Mucosa of stomach (tissue), 1 donor: ENCODE measurements around the gene ZBTB7A.

Source experiments
- H3K27me3 ChIP-seq: one replicate; pipeline ENCODE4 v1.7.0; 2013; ENCODE audit warnings: mild to moderate bottlenecking, low read length; ENCODE audit not compliant: control insufficient read depth, insufficient read depth
- H3K36me3 ChIP-seq: one replicate; pipeline ENCODE4 v1.7.0; 2013; ENCODE audit warnings: low read length; ENCODE audit not compliant: control insufficient read depth, insufficient read depth
- H3K4me1 ChIP-seq: one replicate; pipeline ENCODE4 v1.7.0; 2013; ENCODE audit warnings: mild to moderate bottlenecking, low read length; ENCODE audit not compliant: control insufficient read depth, insufficient read depth
- H3K4me3 ChIP-seq: one replicate; pipeline ENCODE4 v1.7.0; 2013; ENCODE audit warnings: low read length
- H3K9ac ChIP-seq: one replicate; pipeline ENCODE4 v1.7.0; 2013; ENCODE audit warnings: mild to moderate bottlenecking, low read length, moderate library complexity
- H3K9me3 ChIP-seq: one replicate; pipeline ENCODE4 v1.7.0; 2013; ENCODE audit warnings: mild to moderate bottlenecking, low read length, moderate library complexity; ENCODE audit not compliant: control insufficient read depth
- donor health status: Pancreatic carcinoma.

The ZBTB7A gene

GRCh38 chr19:4053423-4054324 is 13.0 kb downstream of the ZBTB7A start:
- peaks cover 19% of the 10 kb centered on the region for H3K36me3 ChIP-seq
- H3K4me1 ChIP-seq = peaks cover 59% of the 10 kb centered on the region
- H3K9me3 ChIP-seq = no peaks in the 10 kb centered on the region
- H3K9ac ChIP-seq = no peak overlapping the region
- no peaks in the 10 kb centered on the region for H3K27me3 ChIP-seq
- H3K4me3 ChIP-seq = no peak overlapping the region

GRCh38 chr19:4052993-4053422 is 13.7 kb downstream of the ZBTB7A start:
- H3K4me3 ChIP-seq = no peak overlapping the region

GRCh38 chr19:4052114-4052992 is 14.3 kb downstream of the ZBTB7A start:
- Histone ChIP-seq H3K9me3 (no peaks in the 10 kb centered on the region), H3K4me1 (peaks cover 54% of the 10 kb centered on the region), H3K9ac (peak overlapping the region; percentile 73), H3K4me3 (no peak overlapping the region), H3K27me3 (no peaks in the 10 kb centered on the region), H3K36me3 (peaks cover 19% of the 10 kb centered on the region)

More at GRCh38 chr19:4052993-4053422, 13.7 kb downstream of the ZBTB7A start:
- H3K4me1 ChIP-seq = peaks cover 59% of the 10 kb centered on the region
- no peaks in the 10 kb centered on the region for H3K9me3 ChIP-seq
- no peaks in the 10 kb centered on the region for H3K27me3 ChIP-seq
- H3K36me3 ChIP-seq = peaks cover 19% of the 10 kb centered on the region
- peak overlapping the region; percentile 24 for H3K9ac ChIP-seq

GRCh38 chr19:4051175-4052101 is 15.3 kb downstream of the ZBTB7A start:
- H3K4me3 ChIP-seq = no peak overlapping the region
- peaks cover 19% of the 10 kb centered on the region for H3K36me3 ChIP-seq
- H3K27me3 ChIP-seq = no peaks in the 10 kb centered on the region
- H3K9me3 ChIP-seq = no peaks in the 10 kb centered on the region
- H3K9ac ChIP-seq = peak overlapping the region; percentile 73
- peaks cover 54% of the 10 kb centered on the region for H3K4me1 ChIP-seq

GRCh38 chr19:4049432-4049831 is 17.3 kb downstream of the ZBTB7A start:
- no peaks in the 10 kb centered on the region for H3K27me3 ChIP-seq
- no peak overlapping the region for H3K9ac ChIP-seq
- H3K36me3 ChIP-seq = peaks cover 19% of the 10 kb centered on the region
- H3K4me3 ChIP-seq = no peak overlapping the region
- H3K4me1 ChIP-seq = peaks cover 57% of the 10 kb centered on the region
- H3K9me3 ChIP-seq = no peaks in the 10 kb centered on the region

GRCh38 chr19:4046946-4047683 is 19.6 kb downstream of the ZBTB7A start:
- H3K27me3 ChIP-seq = no peaks in the 10 kb centered on the region
- H3K9me3 ChIP-seq = no peaks in the 10 kb centered on the region
- no peak overlapping the region for H3K4me3 ChIP-seq
- no peak overlapping the region for H3K9ac ChIP-seq
- peaks cover 58% of the 10 kb centered on the region for H3K4me1 ChIP-seq
- peaks cover 5% of the 10 kb centered on the region for H3K36me3 ChIP-seq

GRCh38 chr19:4046362-4046691 is 20.4 kb downstream of the ZBTB7A start:
- H3K9me3 ChIP-seq = no peaks in the 10 kb centered on the region
- peaks cover 51% of the 10 kb centered on the region for H3K4me1 ChIP-seq
- H3K36me3 ChIP-seq = peaks cover 3% of the 10 kb centered on the region
- no peak overlapping the region for H3K4me3 ChIP-seq
- no peak overlapping the region for H3K9ac ChIP-seq
- H3K27me3 ChIP-seq = no peaks in the 10 kb centered on the region

GRCh38 chr19:4045597-4046361 is 20.9 kb downstream of the ZBTB7A start:
- no peak overlapping the region for H3K9ac ChIP-seq
- H3K27me3 ChIP-seq = no peaks in the 10 kb centered on the region
- H3K4me3 ChIP-seq = no peak overlapping the region
- H3K4me1 ChIP-seq = peaks cover 48% of the 10 kb centered on the region
- H3K36me3 ChIP-seq = no peaks in the 10 kb centered on the region
- no peaks in the 10 kb centered on the region for H3K9me3 ChIP-seq

- Histone ChIP-seq H3K9ac (no peak overlapping the region), H3K4me1 (peaks cover 43% of the 10 kb centered on the region), H3K27me3 (no peaks in the 10 kb centered on the region), H3K4me3 (no peak overlapping the region), H3K36me3 (no peaks in the 10 kb centered on the region), H3K9me3 (no peaks in the 10 kb centered on the region)
Observed at GRCh38 chr19:4044990-4045465, 21.7 kb downstream of the ZBTB7A start.

GRCh38 chr19:4043966-4044715 is 22.6 kb downstream of the ZBTB7A start:
- no peaks in the 10 kb centered on the region for H3K36me3 ChIP-seq
- peaks cover 34% of the 10 kb centered on the region for H3K4me1 ChIP-seq
- peak overlapping the region; percentile 45 for H3K9ac ChIP-seq

More at GRCh38 chr19:4043966-4044715, 22.6 kb downstream of the ZBTB7A start:
- no peaks in the 10 kb centered on the region for H3K9me3 ChIP-seq
- no peaks in the 10 kb centered on the region for H3K27me3 ChIP-seq
- H3K4me3 ChIP-seq = no peak overlapping the region
